ENCODE results near the gene SDK2. TPM values are rescaled to one million over a fixed set of nuclear protein-coding genes. Genes with fewer than 3 reads are reported as not detected.

SDK2 gene
- total RNA-seq, 1 donor from 2014 or later, result not detected

DNA sequence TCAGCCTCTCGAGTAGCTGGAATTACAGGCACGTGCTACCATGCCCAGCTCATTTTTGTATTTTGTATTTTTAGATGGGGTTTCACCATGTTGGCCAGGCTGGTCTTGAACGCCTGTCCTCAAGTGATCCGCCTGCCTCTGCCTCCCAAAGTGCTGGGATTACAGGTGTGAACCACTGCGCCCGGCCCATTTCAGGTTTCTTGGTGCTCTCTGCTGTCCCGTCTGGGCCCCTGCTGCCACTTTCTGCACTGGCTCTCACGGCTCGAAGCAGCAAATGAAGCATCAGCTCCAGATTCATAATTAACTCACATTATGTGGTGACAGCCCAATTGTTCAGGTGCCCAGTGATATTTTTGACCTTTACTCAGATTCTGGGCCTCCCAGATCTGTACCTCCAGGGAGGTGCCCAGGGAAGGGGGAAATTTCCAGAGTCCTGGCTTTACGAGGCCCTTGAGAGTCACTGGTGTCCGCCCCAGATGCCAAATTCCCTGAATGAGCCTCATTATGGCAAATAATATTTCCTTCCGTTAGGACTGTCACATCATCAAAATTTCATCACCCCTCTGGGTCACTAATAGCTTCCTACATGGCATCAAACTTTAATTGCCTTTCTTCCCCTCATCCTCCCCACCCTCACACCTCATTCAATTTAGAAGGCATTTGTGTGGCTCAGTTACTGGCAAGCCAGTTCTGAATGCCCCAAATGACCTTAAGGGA lies 9.0 kb downstream of the SDK2 start:
- DNase-seq (ENCODE audit: low read depth in 2 of 2), result no peak

DNA sequence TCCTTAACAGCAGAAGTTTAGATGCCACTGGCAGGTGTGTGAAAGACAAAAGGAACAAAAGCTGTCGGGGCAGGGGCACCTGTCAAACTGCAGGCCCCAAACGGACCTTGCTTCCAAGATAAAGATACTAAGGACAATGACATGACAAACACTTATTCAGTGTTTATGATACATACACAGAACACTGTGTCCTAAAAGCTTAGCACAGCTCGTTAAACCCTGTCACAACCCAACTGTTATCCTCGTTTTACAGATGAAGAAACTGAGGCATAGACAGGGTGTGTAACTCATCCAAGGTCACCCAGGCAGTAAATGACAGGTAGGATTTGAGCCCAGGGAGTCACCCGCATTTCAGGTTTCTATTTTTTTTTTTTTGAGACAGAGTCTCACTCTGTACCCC lies 9.6 kb downstream of the SDK2 start:
- no peak for DNase-seq (ENCODE audit: low read depth in 2 of 2)

DNA sequence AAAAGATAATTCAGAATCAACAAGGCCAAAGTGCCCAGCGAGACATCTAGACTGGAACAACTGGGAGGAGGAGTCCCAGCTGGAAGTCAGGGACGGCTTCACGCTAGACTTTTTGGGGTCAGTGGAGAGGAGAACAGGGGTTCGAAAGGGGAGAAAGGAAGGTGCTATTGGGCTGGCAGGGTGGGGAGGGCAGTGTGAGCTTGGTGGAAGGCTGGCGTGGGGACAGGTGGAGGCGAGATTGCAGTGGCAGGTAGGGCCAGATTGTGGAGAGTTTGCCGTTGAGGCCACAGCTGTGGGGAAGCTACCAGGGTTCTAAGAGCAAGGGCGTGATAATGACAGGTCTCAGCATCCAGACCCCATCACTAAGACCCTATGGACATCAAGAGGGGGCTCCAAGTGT lies 10.5 kb downstream of the SDK2 start:
- DNase-seq (ENCODE audit: low read depth in 2 of 2), result no peak

- DNase-seq (ENCODE audit: low read depth in 2 of 2), result no peak
Measured at GRCh38 chr17:73632513-73632912, 11.7 kb downstream of the SDK2 start.

DNA sequence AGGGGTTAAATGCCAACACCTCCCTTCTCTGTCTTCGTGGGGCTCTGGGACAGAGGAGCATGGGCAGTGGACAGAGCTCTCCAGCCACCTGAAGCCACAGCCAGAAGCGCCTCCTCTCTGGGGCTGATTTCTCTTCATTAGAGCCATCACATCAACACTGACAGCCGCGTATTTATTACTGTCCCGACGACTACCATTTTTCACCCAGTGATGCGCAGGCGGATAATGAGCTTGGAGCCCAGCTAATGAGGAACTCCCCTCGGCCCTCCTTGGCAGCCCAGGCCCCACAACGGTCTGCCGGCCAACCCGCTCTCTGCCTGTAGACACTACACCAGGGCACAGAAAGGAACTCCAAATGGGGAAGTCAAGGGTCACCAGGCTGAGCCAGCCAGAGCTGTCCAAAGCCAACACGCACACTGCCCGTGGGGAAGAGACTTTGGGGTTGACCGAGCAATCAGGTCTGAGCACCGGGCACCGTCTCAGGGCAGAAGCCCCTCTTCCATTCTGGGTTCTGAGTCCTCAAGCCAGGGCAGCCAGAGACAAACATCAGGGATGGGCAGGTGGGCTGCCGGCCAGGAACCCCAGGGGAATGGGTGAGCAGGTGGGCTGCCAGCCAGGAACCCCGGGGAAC lies 13.2 kb downstream of the SDK2 start:
- no peak for DNase-seq (ENCODE audit: low read depth in 2 of 2)

DNA sequence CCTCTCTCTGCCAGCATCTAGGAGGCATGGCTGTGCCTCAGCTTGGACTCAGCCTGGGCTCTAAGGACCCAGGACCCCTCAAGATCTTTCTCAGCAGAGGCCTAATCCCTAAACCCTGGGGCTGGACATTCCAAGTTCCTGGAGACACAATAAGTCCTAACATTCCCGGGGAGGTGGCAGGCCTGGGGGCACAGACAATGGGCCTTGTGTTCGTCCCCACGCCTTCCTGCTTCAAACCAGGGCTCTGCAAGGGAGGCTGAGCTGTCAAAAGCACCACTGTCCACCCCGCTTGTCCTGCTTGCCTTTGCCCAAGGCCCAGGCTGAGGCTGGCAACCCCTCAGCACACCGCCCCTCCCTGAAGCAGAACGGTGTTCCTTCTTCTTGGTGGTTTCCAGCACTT lies 13.7 kb downstream of the SDK2 start:
- no peak for DNase-seq (ENCODE audit: low read depth in 2 of 2)

DNA sequence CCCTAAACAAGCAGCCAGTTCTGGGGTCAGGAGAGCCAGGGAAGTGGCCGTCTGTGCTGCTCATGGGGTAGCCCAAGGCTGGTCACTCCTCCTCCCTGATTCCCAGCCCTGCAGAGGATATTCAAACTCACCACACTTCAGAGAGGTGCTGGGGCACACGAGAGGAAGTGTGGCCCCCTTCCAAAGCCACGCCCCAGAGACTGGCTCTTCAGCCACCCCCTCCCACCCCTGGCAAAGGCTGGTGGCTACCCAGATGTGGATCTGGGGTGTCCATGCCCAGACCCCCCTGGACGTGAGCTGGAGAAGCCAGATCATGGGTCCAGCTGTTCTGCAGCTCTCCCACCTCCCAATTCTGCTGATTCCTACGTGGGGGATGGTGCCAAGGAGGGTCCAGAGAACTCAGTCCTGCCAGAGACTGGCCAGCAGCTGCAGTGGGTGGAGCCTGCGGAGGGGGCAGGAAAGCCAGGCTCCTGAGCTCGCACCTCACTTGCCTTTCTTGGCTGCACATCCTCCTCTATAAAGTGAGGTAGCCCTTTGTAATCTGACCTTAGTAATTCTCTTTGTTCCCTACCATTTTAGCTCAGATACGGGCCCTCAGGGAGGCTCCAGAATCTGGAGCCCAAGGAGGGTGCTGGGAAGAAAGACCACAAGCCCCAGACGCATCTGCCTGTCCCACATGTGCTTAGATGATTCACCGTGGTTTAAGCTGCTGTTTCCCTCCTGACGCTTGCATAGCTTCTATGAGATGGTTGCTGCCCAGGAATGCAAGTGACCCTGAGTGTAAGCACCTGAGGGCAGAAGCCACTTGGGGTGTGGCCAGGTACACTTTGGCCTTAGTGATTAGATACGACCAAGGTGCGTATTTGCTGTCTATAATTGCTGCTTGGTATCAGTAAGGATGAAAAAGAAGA lies 15.3 kb downstream of the SDK2 start:
- DNase-seq (ENCODE audit: low read depth in 2 of 2), result no peak

- no peak for DNase-seq (ENCODE audit: low read depth in 2 of 2)
Measured at GRCh38 chr17:73625991-73626673, 18.1 kb downstream of the SDK2 start.

GRCh38 chr17:73625006-73625405 lies 19.2 kb downstream of the SDK2 start:
- no peak for DNase-seq (ENCODE audit: low read depth in 2 of 2)

- no peak for DNase-seq (ENCODE audit: low read depth in 2 of 2)
Measured at GRCh38 chr17:73624496-73624988, 19.7 kb downstream of the SDK2 start.

DNA sequence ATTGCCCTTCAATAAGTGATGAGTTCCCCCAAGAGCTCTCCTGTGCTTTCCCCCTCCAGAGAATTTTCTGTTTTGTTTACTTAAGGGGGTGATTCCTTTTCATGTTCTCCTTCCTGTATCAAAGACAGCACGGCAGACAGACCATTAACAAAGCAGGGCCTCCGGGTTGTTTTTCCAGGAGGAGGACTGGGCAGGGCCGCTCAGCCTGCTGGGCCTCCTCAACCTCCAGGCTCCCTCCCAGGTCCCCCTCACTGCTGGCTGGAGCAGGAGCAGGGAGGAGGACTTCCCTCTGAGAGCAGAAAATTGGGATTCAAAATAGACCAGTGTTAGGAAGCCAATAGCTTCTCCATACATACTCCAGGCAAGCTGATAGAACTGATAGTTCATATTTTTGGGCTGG lies 20.4 kb downstream of the SDK2 start:
- no peak for DNase-seq (ENCODE audit: low read depth in 2 of 2)

- no peak for DNase-seq (ENCODE audit: low read depth in 2 of 2)
Measured at GRCh38 chr17:73623247-73623646, 21.0 kb downstream of the SDK2 start.

GRCh38 chr17:73622381-73622780 lies 21.9 kb downstream of the SDK2 start:
- DNase-seq (ENCODE audit: low read depth in 2 of 2), result no peak

DNA sequence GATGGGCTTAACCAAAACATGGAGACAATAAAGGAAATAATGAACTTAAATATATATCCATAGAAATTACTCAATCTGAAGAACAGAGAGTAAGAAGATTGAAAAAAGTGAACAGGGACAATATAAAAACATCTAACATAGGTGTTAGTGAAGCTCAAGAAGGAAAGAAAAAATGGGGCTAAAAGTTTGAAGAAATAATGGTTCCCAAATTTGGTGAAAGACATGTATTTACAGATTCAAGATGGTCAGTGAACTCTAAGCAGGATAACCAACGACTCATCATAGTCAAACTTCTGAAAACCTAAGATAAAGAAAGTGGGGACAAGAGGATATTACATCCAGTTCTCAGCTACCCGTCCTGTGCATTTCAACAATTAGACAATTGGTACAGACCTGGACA lies 22.6 kb downstream of the SDK2 start:
- DNase-seq (ENCODE audit: low read depth in 2 of 2), result no peak

GRCh38 chr17:73620414-73620813 lies 23.8 kb downstream of the SDK2 start:
- DNase-seq (ENCODE audit: low read depth in 2 of 2), result no peak

GRCh38 chr17:73617501-73617900 lies 26.7 kb downstream of the SDK2 start:
- DNase-seq (ENCODE audit: low read depth in 2 of 2), result no peak

- DNase-seq (ENCODE audit: low read depth in 2 of 2), result no peak
Measured at GRCh38 chr17:73616873-73617404, 27.3 kb downstream of the SDK2 start.

- DNase-seq (ENCODE audit: low read depth in 2 of 2), result no peak
Measured at GRCh38 chr17:73616120-73616872, 27.9 kb downstream of the SDK2 start.

DNA sequence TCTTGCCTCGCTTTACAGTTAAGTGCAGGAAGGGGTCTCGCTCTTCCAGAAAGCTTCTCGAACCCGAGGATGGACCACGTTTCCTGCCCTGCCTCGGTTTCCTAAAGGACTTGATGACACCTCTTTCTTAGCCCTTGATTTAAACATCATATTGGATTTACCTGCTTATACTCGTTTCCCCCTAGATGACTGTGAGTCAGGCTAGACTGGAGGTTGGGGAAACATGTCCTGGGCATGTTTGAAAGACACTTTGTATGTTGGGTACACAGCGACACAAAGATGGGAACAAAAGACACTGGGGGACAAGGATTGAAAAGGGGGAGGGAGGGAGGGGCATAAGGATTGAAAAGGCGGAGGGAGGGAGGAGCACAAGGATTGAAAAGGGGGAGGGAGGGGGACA lies 30.0 kb downstream of the SDK2 start:
- DNase-seq (ENCODE audit: low read depth in 2 of 2), result no peak
